ENCODE measurements around the gene KIAA0825.

KIAA0825 gene

DNA sequence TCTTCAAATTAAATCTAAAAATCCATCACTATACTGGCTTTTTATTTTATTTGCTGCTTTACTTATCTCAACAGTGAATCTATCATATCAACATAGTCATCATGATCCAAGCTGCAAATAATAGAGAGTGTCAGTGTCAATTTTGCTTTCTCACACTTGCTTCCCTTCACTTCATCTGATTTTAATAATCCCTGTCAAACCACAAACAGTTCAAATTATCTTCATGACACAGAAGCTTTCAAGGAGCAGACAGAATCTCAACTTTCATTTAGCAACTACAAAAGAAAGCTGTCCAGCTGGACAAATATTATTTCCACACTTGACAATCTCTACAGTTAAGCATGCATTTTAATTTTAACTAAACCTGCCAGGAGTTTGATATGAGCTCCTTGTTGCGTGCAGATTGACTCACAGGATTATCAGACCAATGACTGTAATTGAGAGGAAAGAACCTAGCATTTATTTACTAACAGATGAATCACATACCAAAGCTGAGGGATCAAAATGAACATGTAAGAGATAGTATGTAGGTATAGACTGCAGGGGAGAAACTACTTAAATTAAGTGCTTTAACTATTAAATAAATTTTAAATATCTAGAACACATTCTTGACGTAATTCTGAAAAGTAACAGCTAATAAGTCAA lies 56.0 kb downstream of the KIAA0825 start:
- CTCF ChIA-PET, result interaction anchor here (0.7 to 1.0 kb wide), 2 partner anchors 16 to 284 kb away, joined by 3 to 7 read pairs; no protein-coding TSS in a partner anchor
- DNase-seq (ENCODE audit: low spot score), result peak; percentile 12
- TF ChIP-seq, protein P1, sequence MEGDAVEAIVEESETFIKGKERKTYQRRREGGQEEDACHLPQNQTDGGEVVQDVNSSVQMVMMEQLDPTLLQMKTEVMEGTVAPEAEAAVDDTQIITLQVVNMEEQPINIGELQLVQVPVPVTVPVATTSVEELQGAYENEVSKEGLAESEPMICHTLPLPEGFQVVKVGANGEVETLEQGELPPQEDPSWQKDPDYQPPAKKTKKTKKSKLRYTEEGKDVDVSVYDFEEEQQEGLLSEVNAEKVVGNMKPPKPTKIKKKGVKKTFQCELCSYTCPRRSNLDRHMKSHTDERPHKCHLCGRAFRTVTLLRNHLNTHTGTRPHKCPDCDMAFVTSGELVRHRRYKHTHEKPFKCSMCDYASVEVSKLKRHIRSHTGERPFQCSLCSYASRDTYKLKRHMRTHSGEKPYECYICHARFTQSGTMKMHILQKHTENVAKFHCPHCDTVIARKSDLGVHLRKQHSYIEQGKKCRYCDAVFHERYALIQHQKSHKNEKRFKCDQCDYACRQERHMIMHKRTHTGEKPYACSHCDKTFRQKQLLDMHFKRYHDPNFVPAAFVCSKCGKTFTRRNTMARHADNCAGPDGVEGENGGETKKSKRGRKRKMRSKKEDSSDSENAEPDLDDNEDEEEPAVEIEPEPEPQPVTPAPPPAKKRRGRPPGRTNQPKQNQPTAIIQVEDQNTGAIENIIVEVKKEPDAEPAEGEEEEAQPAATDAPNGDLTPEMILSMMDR (conservative IDR thresholded peaks at IDR 0.05; ENCODE audit: low read depth), result no peak
- POLR2A ChIA-PET (ENCODE audit: low non-redundant PET), result no interaction called here
- no peak overlapping the region for H3K27ac ChIP-seq

DNA sequence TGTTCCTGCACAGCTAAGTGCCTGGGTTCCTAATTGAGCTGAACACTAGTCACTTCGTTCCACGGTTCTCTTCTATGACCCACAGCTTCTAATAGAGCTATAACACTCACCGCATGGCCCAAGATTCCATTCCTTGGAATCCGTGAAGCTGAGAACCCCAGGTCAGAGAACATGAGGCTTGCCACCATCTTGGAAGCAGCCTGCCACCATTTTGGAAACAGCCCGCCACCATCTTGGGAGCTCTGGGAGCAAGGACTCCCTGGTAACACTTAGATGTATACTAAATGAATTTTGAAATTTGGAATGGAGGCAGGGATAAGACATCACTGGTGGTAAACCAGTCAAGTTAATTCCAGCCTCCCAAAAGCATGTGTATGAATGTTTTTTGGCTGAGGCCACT lies 60.4 kb downstream of the KIAA0825 start:
- no peak overlapping the region for H3K27ac ChIP-seq
- CTCF ChIA-PET, result no interaction called here
- DNase-seq (ENCODE audit: low spot score), result no peak
- POLR2A ChIA-PET (ENCODE audit: low non-redundant PET), result no interaction called here
- TF ChIP-seq, protein P1 (conservative IDR thresholded peaks at IDR 0.05; ENCODE audit: low read depth), result no peak

DNA sequence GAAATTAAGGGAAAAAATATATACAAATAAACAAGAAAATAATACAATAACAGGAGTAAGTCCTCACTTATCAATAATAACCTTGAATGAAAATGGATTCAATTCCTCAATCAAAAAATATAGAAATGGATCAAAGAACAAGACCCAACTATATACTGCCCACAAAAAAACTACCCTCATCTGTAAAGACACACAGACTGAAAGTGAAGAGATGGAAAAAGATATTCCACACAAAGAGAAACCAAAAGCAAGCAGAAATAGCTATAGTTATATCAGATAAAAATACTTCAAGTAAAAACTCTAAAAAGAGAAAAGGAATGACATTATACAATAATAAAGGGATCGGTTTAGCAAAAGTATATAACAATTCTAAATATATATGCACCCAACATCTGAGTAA lies 66.5 kb downstream of the KIAA0825 start:
- no peak overlapping the region for H3K27ac ChIP-seq
- ChIA-PET CTCF (no interaction called here), POLR2A (ENCODE audit: low non-redundant PET) (no interaction called here)
- TF ChIP-seq, protein P1 (conservative IDR thresholded peaks at IDR 0.05; ENCODE audit: low read depth), result no peak
- DNase-seq (ENCODE audit: low spot score), result no peak

DNA sequence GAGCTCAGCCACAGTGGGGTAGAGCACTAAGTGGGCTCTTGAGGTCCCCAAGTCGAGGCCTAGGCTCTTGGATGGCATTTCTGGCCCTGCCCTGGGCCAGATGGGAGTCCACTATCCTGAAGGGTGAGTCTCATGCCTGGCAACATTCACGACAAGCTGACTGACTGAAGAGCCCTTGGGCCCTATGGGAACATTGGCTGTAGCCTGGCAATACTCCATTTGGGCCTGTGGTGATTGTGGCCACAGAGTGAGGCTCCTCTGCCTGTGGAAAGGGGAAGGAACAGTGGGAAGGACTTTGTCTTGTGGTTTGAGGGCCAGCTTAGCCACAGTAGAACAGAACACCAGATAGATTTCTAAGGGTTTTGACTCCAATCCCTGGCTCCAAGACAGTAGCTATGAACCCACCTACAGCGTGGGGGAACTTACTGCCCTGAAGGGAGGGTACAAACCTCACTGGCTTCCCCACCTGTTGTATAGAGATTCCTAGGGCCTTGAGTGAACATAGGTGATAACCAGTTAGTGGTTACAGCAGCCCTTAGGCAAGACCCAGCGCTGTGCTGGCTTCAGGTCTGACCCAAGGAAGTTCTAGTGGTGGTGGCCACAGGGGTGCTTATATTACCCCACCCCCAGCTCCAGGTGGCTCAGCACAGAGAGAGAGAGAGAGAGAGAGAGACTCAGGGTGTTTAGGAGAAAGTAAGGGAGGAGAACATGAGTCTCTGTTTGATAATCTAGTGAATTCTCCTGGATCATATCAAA lies 72.4 kb downstream of the KIAA0825 start:
- ChIA-PET CTCF (interaction anchor here (0.5 to 0.6 kb wide), 4 partner anchors 19 to 249 kb away, joined by 3 to 4 read pairs (median 4); no protein-coding TSS in a partner anchor), POLR2A (ENCODE audit: low non-redundant PET) (no interaction called here)
- DNase-seq (ENCODE audit: low spot score), result no peak
- no peak overlapping the region for H3K27ac ChIP-seq
- TF ChIP-seq, protein P1 (conservative IDR thresholded peaks at IDR 0.05; ENCODE audit: low read depth), result no peak

DNA sequence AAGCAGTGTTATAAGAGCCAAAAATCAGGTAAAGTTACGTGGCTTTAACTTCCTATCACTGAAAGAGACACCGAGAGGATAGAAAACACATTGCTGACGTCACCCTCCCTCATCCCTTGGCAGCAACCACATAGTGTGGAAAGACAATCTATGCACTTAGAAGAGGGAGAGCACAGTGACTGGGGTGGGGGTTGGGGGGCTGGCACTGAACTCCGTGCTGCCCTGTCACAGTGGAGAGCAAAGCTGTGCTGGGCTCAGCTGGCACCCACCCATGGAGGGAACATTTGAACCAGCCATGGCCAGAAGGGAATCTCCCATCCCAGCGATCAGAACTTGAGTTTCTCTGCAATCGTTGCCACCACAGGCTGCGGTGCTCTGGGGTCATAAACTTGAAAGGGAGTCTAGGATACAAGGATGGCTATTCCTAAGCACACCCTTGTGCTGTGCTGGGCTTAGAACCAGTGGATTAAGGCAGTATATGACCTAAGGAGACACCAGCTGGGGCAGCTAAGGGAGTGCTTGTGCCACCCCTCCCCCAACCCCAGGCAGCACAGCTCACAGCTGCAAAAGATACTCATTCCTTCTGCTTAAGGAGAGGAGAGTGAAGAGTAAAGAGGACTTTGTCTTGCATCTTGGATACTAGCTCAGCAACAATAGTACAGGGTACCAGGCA lies 73.4 kb downstream of the KIAA0825 start:
- POLR2A ChIA-PET (ENCODE audit: low non-redundant PET), result no interaction called here
- DNase-seq (ENCODE audit: low spot score), result no peak
- H3K27ac ChIP-seq, result no peak overlapping the region
- CTCF ChIA-PET, result interaction anchor here (0.6 kb wide), 2 partner anchors 48 to 248 kb away, joined by 4 read pairs; no protein-coding TSS in a partner anchor
- TF ChIP-seq, protein P1 (conservative IDR thresholded peaks at IDR 0.05; ENCODE audit: low read depth), result no peak

DNA sequence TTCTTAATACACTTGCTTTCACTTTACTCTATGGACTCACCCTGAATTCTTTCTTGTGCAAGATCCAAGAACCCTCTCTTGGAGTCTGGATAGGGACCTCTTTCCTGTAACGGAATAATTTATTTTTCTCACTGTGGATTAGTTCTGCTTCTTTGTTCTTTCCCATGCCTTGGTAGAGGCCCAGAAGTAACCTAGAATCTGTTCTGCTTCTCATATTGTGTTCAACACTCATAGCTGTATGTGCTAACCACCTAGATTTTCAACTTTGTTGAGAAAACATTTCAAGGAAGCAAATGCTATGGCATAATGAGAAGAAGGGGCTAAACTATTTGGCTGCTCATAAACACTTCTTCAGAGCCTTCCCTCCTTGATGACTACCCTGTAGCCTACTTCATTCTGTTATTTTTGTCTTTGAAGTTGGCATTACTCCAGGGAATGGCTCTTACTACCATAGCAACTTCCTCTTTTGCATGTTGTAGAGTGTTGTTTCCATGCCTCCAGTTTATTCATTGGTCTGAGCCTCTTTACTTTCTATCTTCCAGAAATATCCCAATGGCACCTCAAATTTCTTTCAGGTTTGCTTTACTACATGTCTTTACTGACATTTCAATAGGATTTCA lies 74.3 kb downstream of the KIAA0825 start:
- POLR2A ChIA-PET (ENCODE audit: low non-redundant PET), result no interaction called here
- DNase-seq (ENCODE audit: low spot score), result no peak
- CTCF ChIA-PET, result no interaction called here
- H3K27ac ChIP-seq, result no peak overlapping the region
- TF ChIP-seq, protein P1 (conservative IDR thresholded peaks at IDR 0.05; ENCODE audit: low read depth), result no peak

Data from RWPE1 (cell line).